ENCODE results near the gene JAK1.
A peak's percentile ranks its signal among the peaks of the same experiment; 100 is the strongest.
"Not testable (repeated sequence)": the region's sequence is repeated elsewhere in the genome, so short reads cannot be mapped to it uniquely, and the experiment has no call there.

The JAK1 gene

DNA sequence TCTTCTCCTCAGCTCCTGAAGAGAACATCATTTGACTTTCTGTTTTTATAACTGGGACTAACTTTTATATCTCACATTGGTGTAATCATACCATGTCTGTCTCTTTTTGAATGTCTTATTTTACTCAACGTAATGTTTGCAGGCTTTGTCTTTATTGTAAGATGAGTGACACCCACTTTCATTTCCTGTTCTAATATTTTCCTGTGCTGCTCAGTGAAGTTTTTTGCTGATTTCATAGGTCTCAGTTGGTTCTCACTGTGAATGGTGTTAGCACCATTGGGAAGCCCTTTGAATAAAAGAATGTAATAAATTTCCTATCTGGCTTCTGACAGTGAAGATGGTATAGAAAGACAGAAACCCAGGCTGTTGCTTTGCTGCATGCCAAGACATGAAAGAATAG is 137.5 kb downstream of the JAK1 start:
- TF ChIP-seq, protein P1, sequence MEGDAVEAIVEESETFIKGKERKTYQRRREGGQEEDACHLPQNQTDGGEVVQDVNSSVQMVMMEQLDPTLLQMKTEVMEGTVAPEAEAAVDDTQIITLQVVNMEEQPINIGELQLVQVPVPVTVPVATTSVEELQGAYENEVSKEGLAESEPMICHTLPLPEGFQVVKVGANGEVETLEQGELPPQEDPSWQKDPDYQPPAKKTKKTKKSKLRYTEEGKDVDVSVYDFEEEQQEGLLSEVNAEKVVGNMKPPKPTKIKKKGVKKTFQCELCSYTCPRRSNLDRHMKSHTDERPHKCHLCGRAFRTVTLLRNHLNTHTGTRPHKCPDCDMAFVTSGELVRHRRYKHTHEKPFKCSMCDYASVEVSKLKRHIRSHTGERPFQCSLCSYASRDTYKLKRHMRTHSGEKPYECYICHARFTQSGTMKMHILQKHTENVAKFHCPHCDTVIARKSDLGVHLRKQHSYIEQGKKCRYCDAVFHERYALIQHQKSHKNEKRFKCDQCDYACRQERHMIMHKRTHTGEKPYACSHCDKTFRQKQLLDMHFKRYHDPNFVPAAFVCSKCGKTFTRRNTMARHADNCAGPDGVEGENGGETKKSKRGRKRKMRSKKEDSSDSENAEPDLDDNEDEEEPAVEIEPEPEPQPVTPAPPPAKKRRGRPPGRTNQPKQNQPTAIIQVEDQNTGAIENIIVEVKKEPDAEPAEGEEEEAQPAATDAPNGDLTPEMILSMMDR (conservative IDR thresholded peaks at IDR 0.05): no peak
- no peak overlapping the region for H3K27ac ChIP-seq

DNA sequence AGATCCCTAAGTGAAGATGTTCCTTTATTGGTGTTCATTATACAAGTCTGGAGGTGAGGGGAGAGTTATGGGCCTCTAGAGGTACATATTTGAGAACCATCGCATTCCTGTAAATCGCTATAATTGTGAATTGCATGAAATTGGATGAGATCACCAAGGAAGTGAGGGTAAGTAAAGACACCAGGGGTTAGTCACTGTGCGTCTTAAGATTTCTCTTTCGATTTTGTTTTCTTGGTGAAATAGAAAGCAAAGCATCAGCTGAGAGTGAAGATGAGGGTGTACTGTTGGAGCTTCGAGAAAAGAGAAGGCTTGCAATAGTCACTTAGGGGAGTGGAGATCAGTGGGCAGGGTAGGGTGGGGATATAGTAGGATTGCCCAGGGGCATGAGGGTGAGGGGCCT is 139.4 kb downstream of the JAK1 start:
- no peak overlapping the region for H3K27ac ChIP-seq
- TF ChIP-seq, protein P1 (conservative IDR thresholded peaks at IDR 0.05): no peak

GRCh38 chr1:64823691-64824476 is 142.5 kb downstream of the JAK1 start:
- H3K27ac ChIP-seq: no peak overlapping the region
- TF ChIP-seq, protein P1 (conservative IDR thresholded peaks at IDR 0.05): peak; percentile 82

GRCh38 chr1:64822621-64823020 is 143.7 kb downstream of the JAK1 start:
- TF ChIP-seq, protein P1 (conservative IDR thresholded peaks at IDR 0.05): no peak
- no peak overlapping the region for H3K27ac ChIP-seq

DNA sequence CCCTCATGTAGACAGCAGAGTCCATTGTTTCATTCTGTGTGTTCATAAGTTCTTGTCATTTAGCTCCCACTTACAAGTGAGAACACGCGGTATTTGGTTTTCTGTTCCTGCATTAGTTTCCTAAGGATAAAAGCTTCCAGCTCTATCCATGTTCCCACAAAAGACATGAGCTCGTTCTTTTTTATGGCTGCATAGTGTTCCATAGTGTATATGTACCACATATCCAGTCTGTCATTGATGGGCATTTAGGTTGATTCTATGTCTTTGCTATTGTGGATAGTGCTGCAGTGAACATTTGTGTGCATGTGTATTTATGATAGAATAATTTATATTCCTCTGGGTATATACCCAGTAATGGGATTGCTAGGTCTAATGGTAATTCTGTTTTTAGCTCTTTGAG is 145.8 kb downstream of the JAK1 start:
- not testable (repeated sequence) for H3K27ac ChIP-seq

- H3K27ac ChIP-seq: not testable (repeated sequence)
Observed at GRCh38 chr1:64817364-64817763, 149.0 kb downstream of the JAK1 start.

DNA sequence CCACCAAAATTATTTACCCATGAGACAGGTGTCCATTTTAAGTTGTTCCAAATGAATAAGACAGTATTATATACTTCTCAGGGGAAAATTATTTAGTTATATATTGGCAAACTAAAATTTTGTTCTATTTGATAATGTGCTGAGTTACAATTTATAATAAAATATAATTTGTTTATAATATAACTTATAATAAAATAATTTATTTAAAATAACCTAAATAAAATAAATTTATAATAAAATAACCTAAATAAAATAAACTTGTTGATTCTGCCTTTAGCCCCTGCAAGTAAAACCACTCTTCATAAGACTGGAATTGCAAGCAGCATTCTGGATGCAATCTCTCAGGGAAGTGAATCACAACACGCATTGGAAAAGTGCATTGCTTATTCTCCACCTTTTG is 151.9 kb downstream of the JAK1 start:
- TF ChIP-seq, protein P1 (conservative IDR thresholded peaks at IDR 0.05): no peak
- no peak overlapping the region for H3K27ac ChIP-seq

- H3K27ac ChIP-seq: no peak overlapping the region
- TF ChIP-seq, protein P1 (conservative IDR thresholded peaks at IDR 0.05): no peak
Observed at GRCh38 chr1:64811131-64811530, 155.2 kb downstream of the JAK1 start.

All from VCaP (cell line).